ENCODE measurements around the gene RCC2. TPM values are rescaled to one million over a fixed set of nuclear protein-coding genes. Genes with fewer than 3 reads are reported as not detected.

The RCC2 gene
- total and polyA plus RNA-seq, 4 donors, result 2.1 to 36.7 (median 8.1) TPM

DNA sequence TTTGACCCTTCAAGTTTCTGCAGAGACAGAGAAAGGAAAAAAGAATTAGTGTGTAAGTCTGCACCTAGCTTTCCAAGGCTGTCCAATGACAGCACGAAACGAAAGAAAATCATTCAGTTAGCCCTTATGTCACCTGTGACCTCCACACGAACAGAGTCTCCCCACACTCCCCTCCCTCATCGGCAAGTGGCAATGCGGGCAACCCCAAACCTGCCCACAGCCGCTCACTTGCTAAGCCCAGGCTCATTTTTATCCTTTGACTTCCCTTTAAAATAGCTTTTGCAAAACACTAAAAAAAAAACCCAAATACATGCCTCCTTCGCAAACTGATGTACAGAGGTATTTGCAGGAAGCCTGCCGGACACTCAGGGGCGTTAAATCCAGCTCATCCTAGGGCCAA, 10.3 kb downstream of the RCC2 start:
- DNase-seq (ENCODE audit: low spot score), result no peak
- peaks cover 0 to 9% (median 7%) of the 10 kb centered on the region in 4 donors for H3K4me1 ChIP-seq (ENCODE audit: control insufficient read depth in 4 of 4, insufficient read depth in 4 of 4, low read length in 3 of 4)
- H3K27ac ChIP-seq (ENCODE audit: low read depth in 1 of 2, low read length in 2 of 2), result no peak overlapping the region
- TF ChIP-seq GABPA (IDR thresholded peaks at IDR 0.05 in 1 of 2, conservative IDR thresholded peaks at IDR 0.05 in 1 of 2) (no peak), TAF1 (conservative IDR thresholded peaks at IDR 0.05) (no peak)
- H3K9me3 ChIP-seq (ENCODE audit: control insufficient read depth in 4 of 4, low read length in 3 of 4), result no peaks in the 10 kb centered on the region
- no peak overlapping the region for H3K4me3 ChIP-seq (ENCODE audit: low read depth in 1 of 3, low read length in 3 of 3)
- peaks cover 6 to 40% (median 18%) of the 10 kb centered on the region in 4 donors for H3K36me3 ChIP-seq (ENCODE audit: control insufficient read depth in 4 of 4, insufficient read depth in 3 of 4, low read depth in 1 of 4, low read length in 3 of 4)
- 84% methylated on average over 9 of the region's 9 CpGs for WGBS
- H3K27me3 ChIP-seq (ENCODE audit: control insufficient read depth in 4 of 4, insufficient read depth in 4 of 4, low read length in 3 of 4), result no peaks in the 10 kb centered on the region
- H3K9ac ChIP-seq (ENCODE audit: low read depth in 1 of 2, low read length in 2 of 2), result no peak overlapping the region

DNA sequence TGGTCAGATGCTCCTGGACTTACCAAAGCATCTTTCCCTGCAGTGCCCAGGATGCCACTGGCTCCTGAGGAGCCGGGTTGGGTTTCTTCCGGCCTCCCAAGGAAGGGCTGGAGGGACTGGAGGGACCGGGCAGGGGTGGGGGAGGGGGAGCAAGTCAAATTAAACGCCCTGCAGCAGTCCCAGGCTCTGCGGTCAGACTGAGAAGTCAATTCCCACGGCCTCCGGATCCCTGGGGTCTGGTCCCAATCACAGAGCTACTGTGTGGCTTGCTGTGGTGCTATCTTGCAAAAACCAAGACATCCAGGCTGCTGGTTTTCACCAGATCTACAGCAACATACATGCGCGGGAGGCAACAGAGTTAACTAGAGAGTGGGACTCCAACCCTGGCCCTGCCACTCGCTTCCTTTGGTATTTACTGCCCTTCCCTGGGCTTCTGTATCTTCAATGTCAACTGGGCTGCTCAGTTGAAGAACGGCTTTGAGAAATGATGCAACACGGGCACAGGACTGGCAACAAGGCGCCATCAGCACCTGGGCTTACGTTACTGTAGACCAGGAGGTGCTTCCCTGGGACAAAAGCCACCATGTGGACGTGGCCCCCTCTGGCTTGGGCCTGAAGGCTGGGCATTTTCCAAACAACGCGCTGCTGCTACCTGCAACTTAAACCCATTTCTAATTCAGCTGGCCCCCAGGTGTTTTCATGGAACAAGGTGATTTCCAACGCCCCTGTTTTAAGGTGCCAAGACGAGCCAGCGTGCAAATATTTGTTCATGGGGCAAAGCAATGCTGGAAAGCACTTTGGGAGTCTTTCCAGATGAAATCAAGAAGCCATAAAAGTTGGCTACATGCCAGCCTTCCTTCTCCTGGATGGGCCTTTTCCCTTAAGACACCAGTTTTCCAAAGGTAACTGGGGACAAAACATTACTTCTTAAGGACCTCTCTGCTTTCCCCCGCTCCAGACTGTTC, 11.5 kb downstream of the RCC2 start:
- Histone ChIP-seq H3K9ac (ENCODE audit: low read depth in 1 of 2, low read length in 2 of 2) (no peak overlapping the region), H3K4me3 (ENCODE audit: low read depth in 1 of 3, low read length in 3 of 3) (no peak overlapping the region), H3K9me3 (ENCODE audit: control insufficient read depth in 4 of 4, low read length in 3 of 4) (no peaks in the 10 kb centered on the region), H3K27ac (ENCODE audit: low read depth in 1 of 2, low read length in 2 of 2) (no peak overlapping the region), H3K4me1 (ENCODE audit: control insufficient read depth in 4 of 4, insufficient read depth in 4 of 4, low read length in 3 of 4) (peaks cover 0 to 9% (median 7%) of the 10 kb centered on the region in 4 donors), H3K27me3 (ENCODE audit: control insufficient read depth in 4 of 4, insufficient read depth in 4 of 4, low read length in 3 of 4) (no peaks in the 10 kb centered on the region), H3K36me3 (ENCODE audit: control insufficient read depth in 4 of 4, insufficient read depth in 3 of 4, low read depth in 1 of 4, low read length in 3 of 4) (peaks cover 13 to 51% (median 21%) of the 10 kb centered on the region in 4 donors)
- 77% methylated on average over 21 of the region's 21 CpGs for WGBS
- no peak for TF ChIP-seq YY1 (IDR thresholded peaks at IDR 0.05)
- TF ChIP-seq, protein P1, sequence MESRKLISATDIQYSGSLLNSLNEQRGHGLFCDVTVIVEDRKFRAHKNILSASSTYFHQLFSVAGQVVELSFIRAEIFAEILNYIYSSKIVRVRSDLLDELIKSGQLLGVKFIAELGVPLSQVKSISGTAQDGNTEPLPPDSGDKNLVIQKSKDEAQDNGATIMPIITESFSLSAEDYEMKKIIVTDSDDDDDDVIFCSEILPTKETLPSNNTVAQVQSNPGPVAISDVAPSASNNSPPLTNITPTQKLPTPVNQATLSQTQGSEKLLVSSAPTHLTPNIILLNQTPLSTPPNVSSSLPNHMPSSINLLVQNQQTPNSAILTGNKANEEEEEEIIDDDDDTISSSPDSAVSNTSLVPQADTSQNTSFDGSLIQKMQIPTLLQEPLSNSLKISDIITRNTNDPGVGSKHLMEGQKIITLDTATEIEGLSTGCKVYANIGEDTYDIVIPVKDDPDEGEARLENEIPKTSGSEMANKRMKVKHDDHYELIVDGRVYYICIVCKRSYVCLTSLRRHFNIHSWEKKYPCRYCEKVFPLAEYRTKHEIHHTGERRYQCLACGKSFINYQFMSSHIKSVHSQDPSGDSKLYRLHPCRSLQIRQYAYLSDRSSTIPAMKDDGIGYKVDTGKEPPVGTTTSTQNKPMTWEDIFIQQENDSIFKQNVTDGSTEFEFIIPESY (IDR thresholded peaks at IDR 0.05), result no peak
- TF ChIP-seq, protein P2, sequence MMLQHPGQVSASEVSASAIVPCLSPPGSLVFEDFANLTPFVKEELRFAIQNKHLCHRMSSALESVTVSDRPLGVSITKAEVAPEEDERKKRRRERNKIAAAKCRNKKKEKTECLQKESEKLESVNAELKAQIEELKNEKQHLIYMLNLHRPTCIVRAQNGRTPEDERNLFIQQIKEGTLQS (IDR thresholded peaks at IDR 0.05), result no peak
- TF ChIP-seq SP1 (IDR thresholded peaks at IDR 0.05), result no peak
- TF ChIP-seq JUND (IDR thresholded peaks at IDR 0.05), result no peak
- TF ChIP-seq RXRA (IDR thresholded peaks at IDR 0.05), result no peak
- no peak for TF ChIP-seq FOXA2 (IDR thresholded peaks at IDR 0.05)
- no peak for TF ChIP-seq GABPA (IDR thresholded peaks at IDR 0.05 in 1 of 2, conservative IDR thresholded peaks at IDR 0.05 in 1 of 2)
- TF ChIP-seq, protein P3, sequence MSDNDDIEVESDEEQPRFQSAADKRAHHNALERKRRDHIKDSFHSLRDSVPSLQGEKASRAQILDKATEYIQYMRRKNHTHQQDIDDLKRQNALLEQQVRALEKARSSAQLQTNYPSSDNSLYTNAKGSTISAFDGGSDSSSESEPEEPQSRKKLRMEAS (IDR thresholded peaks at IDR 0.05), result no peak
- TF ChIP-seq NR2F2 (IDR thresholded peaks at IDR 0.05), result no peak
- TF ChIP-seq RAD21 (IDR thresholded peaks at IDR 0.05), result no peak
- TF ChIP-seq, protein P4, sequence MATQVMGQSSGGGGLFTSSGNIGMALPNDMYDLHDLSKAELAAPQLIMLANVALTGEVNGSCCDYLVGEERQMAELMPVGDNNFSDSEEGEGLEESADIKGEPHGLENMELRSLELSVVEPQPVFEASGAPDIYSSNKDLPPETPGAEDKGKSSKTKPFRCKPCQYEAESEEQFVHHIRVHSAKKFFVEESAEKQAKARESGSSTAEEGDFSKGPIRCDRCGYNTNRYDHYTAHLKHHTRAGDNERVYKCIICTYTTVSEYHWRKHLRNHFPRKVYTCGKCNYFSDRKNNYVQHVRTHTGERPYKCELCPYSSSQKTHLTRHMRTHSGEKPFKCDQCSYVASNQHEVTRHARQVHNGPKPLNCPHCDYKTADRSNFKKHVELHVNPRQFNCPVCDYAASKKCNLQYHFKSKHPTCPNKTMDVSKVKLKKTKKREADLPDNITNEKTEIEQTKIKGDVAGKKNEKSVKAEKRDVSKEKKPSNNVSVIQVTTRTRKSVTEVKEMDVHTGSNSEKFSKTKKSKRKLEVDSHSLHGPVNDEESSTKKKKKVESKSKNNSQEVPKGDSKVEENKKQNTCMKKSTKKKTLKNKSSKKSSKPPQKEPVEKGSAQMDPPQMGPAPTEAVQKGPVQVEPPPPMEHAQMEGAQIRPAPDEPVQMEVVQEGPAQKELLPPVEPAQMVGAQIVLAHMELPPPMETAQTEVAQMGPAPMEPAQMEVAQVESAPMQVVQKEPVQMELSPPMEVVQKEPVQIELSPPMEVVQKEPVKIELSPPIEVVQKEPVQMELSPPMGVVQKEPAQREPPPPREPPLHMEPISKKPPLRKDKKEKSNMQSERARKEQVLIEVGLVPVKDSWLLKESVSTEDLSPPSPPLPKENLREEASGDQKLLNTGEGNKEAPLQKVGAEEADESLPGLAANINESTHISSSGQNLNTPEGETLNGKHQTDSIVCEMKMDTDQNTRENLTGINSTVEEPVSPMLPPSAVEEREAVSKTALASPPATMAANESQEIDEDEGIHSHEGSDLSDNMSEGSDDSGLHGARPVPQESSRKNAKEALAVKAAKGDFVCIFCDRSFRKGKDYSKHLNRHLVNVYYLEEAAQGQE (IDR thresholded peaks at IDR 0.05), result no peak
- no peak for TF ChIP-seq HNF4G (IDR thresholded peaks at IDR 0.05)
- no peak for TF ChIP-seq TAF1 (conservative IDR thresholded peaks at IDR 0.05)
- TF ChIP-seq HNF4A (conservative IDR thresholded peaks at IDR 0.05), result no peak
- no peak for TF ChIP-seq EGR1 (IDR thresholded peaks at IDR 0.05; ENCODE audit: low read depth in 2 of 2)
- TF ChIP-seq FOXA1 (IDR thresholded peaks at IDR 0.05), result no peak
- TF ChIP-seq, protein P5, sequence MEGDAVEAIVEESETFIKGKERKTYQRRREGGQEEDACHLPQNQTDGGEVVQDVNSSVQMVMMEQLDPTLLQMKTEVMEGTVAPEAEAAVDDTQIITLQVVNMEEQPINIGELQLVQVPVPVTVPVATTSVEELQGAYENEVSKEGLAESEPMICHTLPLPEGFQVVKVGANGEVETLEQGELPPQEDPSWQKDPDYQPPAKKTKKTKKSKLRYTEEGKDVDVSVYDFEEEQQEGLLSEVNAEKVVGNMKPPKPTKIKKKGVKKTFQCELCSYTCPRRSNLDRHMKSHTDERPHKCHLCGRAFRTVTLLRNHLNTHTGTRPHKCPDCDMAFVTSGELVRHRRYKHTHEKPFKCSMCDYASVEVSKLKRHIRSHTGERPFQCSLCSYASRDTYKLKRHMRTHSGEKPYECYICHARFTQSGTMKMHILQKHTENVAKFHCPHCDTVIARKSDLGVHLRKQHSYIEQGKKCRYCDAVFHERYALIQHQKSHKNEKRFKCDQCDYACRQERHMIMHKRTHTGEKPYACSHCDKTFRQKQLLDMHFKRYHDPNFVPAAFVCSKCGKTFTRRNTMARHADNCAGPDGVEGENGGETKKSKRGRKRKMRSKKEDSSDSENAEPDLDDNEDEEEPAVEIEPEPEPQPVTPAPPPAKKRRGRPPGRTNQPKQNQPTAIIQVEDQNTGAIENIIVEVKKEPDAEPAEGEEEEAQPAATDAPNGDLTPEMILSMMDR (IDR thresholded peaks at IDR 0.05; ENCODE audit: low read depth, low read length, missing input control), result no peak
- no peak for DNase-seq (ENCODE audit: low spot score)
